ENCODE results near the gene AKT3. TPM values are rescaled to one million over a fixed set of nuclear protein-coding genes. Genes with fewer than 3 reads are reported as not detected.

AKT3 gene
- total and polyA plus RNA-seq, 3 experiments from 2014 or later: 4.3 to 49.6 (median 47.3) TPM

DNA sequence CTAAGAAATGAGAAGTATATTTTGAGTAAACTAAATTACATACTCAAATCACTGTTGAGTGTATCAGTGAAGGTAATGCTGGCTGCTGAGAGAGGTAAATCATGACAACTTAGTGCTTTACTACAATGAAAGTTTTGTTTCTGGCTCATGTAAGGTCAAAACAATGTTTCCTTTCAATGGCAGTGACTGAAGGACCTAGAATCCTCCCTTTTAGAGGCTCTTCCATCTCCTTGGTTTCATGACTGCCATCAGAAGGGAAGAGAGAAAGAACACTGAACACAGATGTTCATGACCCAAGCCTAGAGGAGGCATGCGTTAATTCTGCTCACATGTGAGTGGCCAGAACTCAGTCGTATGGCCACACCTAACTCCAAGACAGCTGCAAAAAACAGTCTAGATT lies 130.6 kb downstream of the AKT3 start:
- ChIA-PET CTCF (no interaction called here), POLR2A (no interaction called here)
- Mint-ChIP-seq H3K4me3 (no peak overlapping the region), H3K27ac (no peak overlapping the region), H3K9me3 (no peaks in the 10 kb centered on the region), H3K36me3 (peaks cover 0 to 6% (median 4%) of the 10 kb centered on the region in 3 donors), H3K4me1 (peaks cover 45 to 72% (median 68%) of the 10 kb centered on the region in 3 donors), H3K27me3 (no peaks in the 10 kb centered on the region)
- Histone ChIP-seq H3K9me3 (ENCODE audit: low read length) (no peaks in the 10 kb centered on the region), H3K27me3 (ENCODE audit: insufficient read depth, low read length, poor library complexity, severe bottlenecking) (no peaks in the 10 kb centered on the region), H3K4me3 (ENCODE audit: low read length) (no peak overlapping the region), H3K36me3 (ENCODE audit: insufficient read depth, low read length) (no peaks in the 10 kb centered on the region), H3K4me1 (ENCODE audit: insufficient read depth, low read length) (peaks cover 4% of the 10 kb centered on the region), H3K27ac (ENCODE audit: low read depth, low read length) (no peak overlapping the region)
- no peak for DNase-seq

DNA sequence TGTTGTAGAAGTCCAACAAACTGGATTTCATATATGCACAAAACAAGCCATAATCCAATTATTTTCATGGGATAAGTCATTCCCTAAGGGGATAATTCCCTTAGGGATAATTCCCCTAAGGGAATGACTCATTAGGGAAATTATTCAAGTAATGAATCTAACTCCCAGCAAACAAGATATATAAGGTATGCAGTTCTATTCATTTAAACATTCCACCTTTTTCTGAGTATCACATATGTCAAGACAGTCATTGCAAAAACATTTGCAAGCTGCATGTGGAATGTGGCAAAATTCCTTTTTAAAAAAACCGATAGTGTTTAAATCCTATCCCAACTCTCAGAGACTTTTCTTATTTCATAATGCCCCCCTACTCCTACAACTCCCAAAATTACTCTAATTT lies 131.2 kb downstream of the AKT3 start:
- Mint-ChIP-seq H3K27ac (no peak overlapping the region), H3K27me3 (no peaks in the 10 kb centered on the region), H3K36me3 (peaks cover 0 to 6% (median 4%) of the 10 kb centered on the region in 3 donors), H3K4me1 (peaks cover 44 to 73% (median 64%) of the 10 kb centered on the region in 3 donors), H3K9me3 (no peaks in the 10 kb centered on the region), H3K4me3 (no peak overlapping the region)
- Histone ChIP-seq H3K27ac (ENCODE audit: low read depth, low read length) (no peak overlapping the region), H3K27me3 (ENCODE audit: insufficient read depth, low read length, poor library complexity, severe bottlenecking) (no peaks in the 10 kb centered on the region), H3K9me3 (ENCODE audit: low read length) (no peaks in the 10 kb centered on the region), H3K4me3 (ENCODE audit: low read length) (no peak overlapping the region), H3K4me1 (ENCODE audit: insufficient read depth, low read length) (peaks cover 4% of the 10 kb centered on the region), H3K36me3 (ENCODE audit: insufficient read depth, low read length) (no peaks in the 10 kb centered on the region)
- ChIA-PET CTCF (no interaction called here), POLR2A (no interaction called here)
- DNase-seq: no peak

DNA sequence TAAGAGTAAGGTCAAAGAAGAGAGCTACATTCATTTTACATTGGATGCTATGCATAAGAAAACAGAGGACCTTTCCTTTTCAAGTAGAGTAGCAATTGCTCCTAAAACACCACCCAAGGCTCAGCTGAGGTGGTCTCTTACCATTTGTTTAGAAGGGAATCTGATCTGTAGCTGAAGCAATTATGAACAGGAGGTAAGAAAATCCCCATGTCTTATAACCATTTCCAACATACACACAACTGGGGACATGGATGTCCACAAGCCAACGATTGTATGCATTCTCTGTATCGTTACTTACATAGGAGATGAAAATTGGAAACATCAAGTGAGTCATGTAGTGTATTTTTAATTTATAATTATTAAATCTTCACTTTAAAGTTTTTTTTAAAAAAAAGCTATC lies 132.0 kb downstream of the AKT3 start:
- Mint-ChIP-seq H3K27me3 (no peaks in the 10 kb centered on the region), H3K9me3 (no peaks in the 10 kb centered on the region)

DNA sequence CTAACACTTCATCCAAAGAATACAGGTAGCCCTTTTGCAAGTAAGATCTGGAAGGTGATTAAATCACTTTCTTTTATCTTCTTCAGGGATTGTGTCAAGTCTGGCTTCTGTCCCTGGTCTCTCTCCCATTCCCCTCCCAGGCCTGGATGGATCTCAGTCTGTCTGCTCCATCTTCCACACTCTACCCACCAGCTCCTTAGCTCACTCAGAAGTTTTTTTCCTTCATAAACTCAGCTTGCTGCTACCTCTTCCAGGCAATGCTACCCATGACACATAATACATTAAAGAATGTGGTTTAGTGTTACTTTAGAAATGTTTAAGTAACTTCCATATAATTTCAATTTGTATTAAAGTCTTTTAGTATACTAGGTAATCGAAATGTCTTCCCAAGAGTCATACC lies 133.1 kb downstream of the AKT3 start:
- POLR2A ChIA-PET: no interaction called here

More for the DNA sequence above, 132.0 kb downstream of the AKT3 start:
- CTCF ChIA-PET: no interaction called here
- Histone ChIP-seq H3K36me3 (ENCODE audit: insufficient read depth, low read length) (no peaks in the 10 kb centered on the region), H3K27ac (ENCODE audit: low read depth, low read length) (no peak overlapping the region), H3K4me3 (ENCODE audit: low read length) (no peak overlapping the region), H3K9me3 (ENCODE audit: low read length) (no peaks in the 10 kb centered on the region), H3K27me3 (ENCODE audit: insufficient read depth, low read length, poor library complexity, severe bottlenecking) (no peaks in the 10 kb centered on the region), H3K4me1 (ENCODE audit: insufficient read depth, low read length) (peaks cover 4% of the 10 kb centered on the region)
- Mint-ChIP-seq H3K4me3 (no peak overlapping the region), H3K36me3 (peaks cover 0 to 6% (median 4%) of the 10 kb centered on the region in 3 donors), H3K4me1 (peaks cover 42 to 73% (median 64%) of the 10 kb centered on the region in 3 donors), H3K27ac (no peak overlapping the region)
- POLR2A ChIA-PET: no interaction called here
- DNase-seq: no peak

DNA sequence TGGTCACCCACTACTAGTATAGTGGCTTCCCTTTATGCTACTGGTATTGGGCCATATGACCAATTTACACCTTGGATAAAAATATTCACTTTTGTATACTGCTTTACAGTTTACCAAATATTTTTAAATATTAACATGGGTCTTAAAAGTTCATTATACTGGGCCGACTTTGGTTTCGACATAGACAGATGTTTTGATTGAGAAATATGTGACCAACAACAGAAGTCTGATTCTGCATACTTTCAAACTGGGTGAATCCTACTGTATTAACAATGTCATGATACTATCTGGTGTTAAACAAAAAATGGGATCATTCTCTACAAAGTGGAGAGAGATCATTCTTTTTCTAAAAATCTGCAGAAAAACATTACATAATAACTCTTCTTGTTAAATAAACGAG lies 134.8 kb downstream of the AKT3 start:
- no peak for DNase-seq
- H3K36me3 Mint-ChIP-seq: peaks cover 0 to 6% (median 2%) of the 10 kb centered on the region in 3 donors
- no peaks in the 10 kb centered on the region for H3K27me3 Mint-ChIP-seq
- peaks cover 46 to 81% (median 75%) of the 10 kb centered on the region in 3 donors for H3K4me1 Mint-ChIP-seq
- ChIA-PET POLR2A (no interaction called here), CTCF (no interaction called here)
- no peaks in the 10 kb centered on the region for H3K27me3 ChIP-seq (ENCODE audit: insufficient read depth, low read length, poor library complexity, severe bottlenecking)
- H3K9me3 ChIP-seq (ENCODE audit: low read length): no peaks in the 10 kb centered on the region
- no peaks in the 10 kb centered on the region for H3K9me3 Mint-ChIP-seq
- no peak overlapping the region for H3K4me3 Mint-ChIP-seq
- H3K27ac ChIP-seq (ENCODE audit: low read depth, low read length): no peak overlapping the region
- no peaks in the 10 kb centered on the region for H3K36me3 ChIP-seq (ENCODE audit: insufficient read depth, low read length)
- H3K4me3 ChIP-seq (ENCODE audit: low read length): no peak overlapping the region
- no peak overlapping the region for H3K27ac Mint-ChIP-seq
- peaks cover 4% of the 10 kb centered on the region for H3K4me1 ChIP-seq (ENCODE audit: insufficient read depth, low read length)

More for the DNA sequence above, 133.1 kb downstream of the AKT3 start:
- no peaks in the 10 kb centered on the region for H3K36me3 ChIP-seq (ENCODE audit: insufficient read depth, low read length)
- no peaks in the 10 kb centered on the region for H3K9me3 ChIP-seq (ENCODE audit: low read length)
- no peak for DNase-seq
- H3K4me1 ChIP-seq (ENCODE audit: insufficient read depth, low read length): peaks cover 4% of the 10 kb centered on the region
- CTCF ChIA-PET: interaction anchor here (0.6 kb wide), 1 partner anchor 728 kb away, joined by 3 read pairs; no protein-coding TSS in a partner anchor
- Mint-ChIP-seq H3K36me3 (peaks cover 0 to 6% (median 2%) of the 10 kb centered on the region in 3 donors), H3K27ac (peak overlapping the region in 2 of 8 donors; percentile 5), H3K9me3 (no peaks in the 10 kb centered on the region), H3K4me1 (peaks cover 41 to 75% (median 65%) of the 10 kb centered on the region in 3 donors), H3K27me3 (no peaks in the 10 kb centered on the region), H3K4me3 (no peak overlapping the region)
- no peak overlapping the region for H3K27ac ChIP-seq (ENCODE audit: low read depth, low read length)
- H3K4me3 ChIP-seq (ENCODE audit: low read length): no peak overlapping the region
- no peaks in the 10 kb centered on the region for H3K27me3 ChIP-seq (ENCODE audit: insufficient read depth, low read length, poor library complexity, severe bottlenecking)

DNA sequence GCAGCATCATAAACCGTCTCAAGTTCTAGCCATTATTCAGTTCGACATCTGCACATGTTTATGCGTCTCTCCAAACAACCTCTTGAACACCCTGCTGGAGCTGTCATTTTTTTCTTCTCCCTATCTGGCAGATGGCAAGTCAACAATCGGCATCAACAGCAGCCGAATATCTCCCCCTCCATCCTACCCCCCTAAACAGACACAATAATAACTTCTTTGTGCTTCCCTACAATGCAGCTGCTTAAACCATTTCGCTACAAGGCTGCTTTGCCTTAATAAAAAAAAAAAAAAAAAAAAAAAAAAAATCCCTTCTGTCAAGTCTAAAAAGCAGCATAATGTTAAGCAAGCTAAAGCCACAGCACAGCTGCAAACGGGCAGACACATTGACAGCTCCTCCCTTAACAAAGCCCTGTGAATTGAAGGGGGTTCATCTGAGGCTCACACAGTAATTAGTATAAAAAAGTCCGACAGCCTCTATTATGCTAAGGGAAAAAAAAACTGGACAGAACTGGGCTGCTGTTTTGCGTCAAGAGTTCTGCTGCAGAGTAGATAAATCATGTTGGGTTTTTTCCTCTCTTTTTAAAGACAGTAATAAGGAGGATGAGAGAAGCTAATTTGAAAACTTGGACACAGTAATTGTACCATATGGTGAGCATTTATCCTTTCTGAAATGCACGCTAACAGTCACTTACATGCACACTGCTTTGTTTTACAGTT lies 136.4 kb downstream of the AKT3 start:
- Mint-ChIP-seq H3K36me3 (peaks cover 0 to 2% (median 0%) of the 10 kb centered on the region in 3 donors), H3K27me3 (no peaks in the 10 kb centered on the region), H3K9me3 (no peaks in the 10 kb centered on the region), H3K27ac (no peak overlapping the region), H3K4me1 (peaks cover 40 to 74% (median 67%) of the 10 kb centered on the region in 3 donors), H3K4me3 (no peak overlapping the region)
- Histone ChIP-seq H3K27ac (ENCODE audit: low read depth, low read length) (no peak overlapping the region), H3K4me1 (ENCODE audit: insufficient read depth, low read length) (peaks cover 4% of the 10 kb centered on the region), H3K36me3 (ENCODE audit: insufficient read depth, low read length) (no peaks in the 10 kb centered on the region), H3K9me3 (ENCODE audit: low read length) (no peaks in the 10 kb centered on the region), H3K27me3 (ENCODE audit: insufficient read depth, low read length, poor library complexity, severe bottlenecking) (no peaks in the 10 kb centered on the region), H3K4me3 (ENCODE audit: low read length) (no peak overlapping the region)
- ChIA-PET CTCF (no interaction called here), POLR2A (interaction anchor here (0.6 kb wide), 1 partner anchor 9 kb away, joined by 4 read pairs; no protein-coding TSS in a partner anchor)
- no peak for DNase-seq

DNA sequence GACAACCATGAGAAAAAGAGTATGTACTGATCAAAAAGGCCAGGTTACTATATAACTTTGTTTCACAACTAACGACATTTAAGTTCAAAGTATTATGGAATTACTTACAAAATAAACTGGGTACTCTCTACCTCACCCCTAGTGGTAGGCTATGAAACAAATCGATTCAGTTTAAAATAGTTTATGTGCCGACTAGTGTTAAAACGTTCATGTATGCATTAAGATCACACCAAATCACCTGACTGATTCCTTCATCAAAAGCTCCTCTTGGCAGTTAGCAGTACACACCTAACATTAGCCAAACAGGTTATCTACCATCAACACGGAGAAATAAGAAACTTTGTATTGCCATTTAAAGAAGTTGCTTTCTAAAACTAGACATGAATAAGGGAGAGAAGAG lies 137.1 kb downstream of the AKT3 start:
- no peak overlapping the region for H3K4me3 ChIP-seq (ENCODE audit: low read length)
- peaks cover 38 to 71% (median 65%) of the 10 kb centered on the region in 3 donors for H3K4me1 Mint-ChIP-seq
- H3K27me3 ChIP-seq (ENCODE audit: insufficient read depth, low read length, poor library complexity, severe bottlenecking): no peaks in the 10 kb centered on the region
- peaks cover 0 to 2% (median 0%) of the 10 kb centered on the region in 3 donors for H3K36me3 Mint-ChIP-seq
- ChIA-PET POLR2A (no interaction called here), CTCF (no interaction called here)
- H3K27me3 Mint-ChIP-seq: no peaks in the 10 kb centered on the region
- no peak overlapping the region for H3K27ac ChIP-seq (ENCODE audit: low read depth, low read length)
- peaks cover 4% of the 10 kb centered on the region for H3K4me1 ChIP-seq (ENCODE audit: insufficient read depth, low read length)
- DNase-seq: peak in 1 of 5 donors; percentile 1
- no peaks in the 10 kb centered on the region for H3K36me3 ChIP-seq (ENCODE audit: insufficient read depth, low read length)
- peak overlapping the region in 1 of 8 donors; percentile 44 for H3K27ac Mint-ChIP-seq
- H3K9me3 Mint-ChIP-seq: no peaks in the 10 kb centered on the region
- H3K9me3 ChIP-seq (ENCODE audit: low read length): no peaks in the 10 kb centered on the region
- peak overlapping the region in 1 of 7 donors; percentile 1 for H3K4me3 Mint-ChIP-seq

DNA sequence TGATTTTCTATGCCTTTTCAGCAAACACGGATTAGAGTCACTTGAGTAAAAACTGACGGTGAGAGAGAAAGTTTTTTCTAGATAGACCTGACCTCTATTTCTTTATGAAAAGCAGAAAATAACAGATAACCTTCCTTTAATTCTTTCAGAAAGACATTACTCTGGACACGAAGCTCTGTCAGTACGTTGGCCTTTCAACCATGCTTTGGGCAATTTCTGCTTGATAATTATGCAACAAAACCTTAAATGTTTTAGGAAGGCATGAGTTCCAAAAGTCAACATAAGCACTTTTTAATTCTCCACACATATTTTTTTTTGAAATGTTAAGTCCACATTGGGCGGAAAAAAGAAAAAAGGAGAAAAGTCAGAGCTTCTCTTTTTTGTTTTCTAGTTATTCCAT lies 137.8 kb downstream of the AKT3 start:
- no peaks in the 10 kb centered on the region for H3K9me3 ChIP-seq (ENCODE audit: low read length)
- Mint-ChIP-seq H3K9me3 (no peaks in the 10 kb centered on the region), H3K4me1 (peaks cover 37 to 69% (median 64%) of the 10 kb centered on the region in 3 donors), H3K27me3 (no peaks in the 10 kb centered on the region), H3K4me3 (no peak overlapping the region), H3K27ac (no peak overlapping the region), H3K36me3 (peaks cover 0 to 2% (median 0%) of the 10 kb centered on the region in 3 donors)
- no peaks in the 10 kb centered on the region for H3K36me3 ChIP-seq (ENCODE audit: insufficient read depth, low read length)
- H3K27me3 ChIP-seq (ENCODE audit: insufficient read depth, low read length, poor library complexity, severe bottlenecking): no peaks in the 10 kb centered on the region
- no peak overlapping the region for H3K4me3 ChIP-seq (ENCODE audit: low read length)
- POLR2A ChIA-PET: no interaction called here
- H3K27ac ChIP-seq (ENCODE audit: low read depth, low read length): no peak overlapping the region
- CTCF ChIA-PET: no interaction called here
- no peak for DNase-seq
- peaks cover 4% of the 10 kb centered on the region for H3K4me1 ChIP-seq (ENCODE audit: insufficient read depth, low read length)

Data from CD8-positive, alpha-beta memory T cell (primary cell).